Measurements from ENCODE around the gene FEZF2. TPM values are rescaled to one million over a fixed set of nuclear protein-coding genes. Genes with fewer than 3 reads are reported as not detected.
A peak's percentile ranks its signal among the peaks of the same experiment; 100 is the strongest.

Gene FEZF2
- total and polyA plus RNA-seq, 2 experiments from 2014 or later: not detected

DNA sequence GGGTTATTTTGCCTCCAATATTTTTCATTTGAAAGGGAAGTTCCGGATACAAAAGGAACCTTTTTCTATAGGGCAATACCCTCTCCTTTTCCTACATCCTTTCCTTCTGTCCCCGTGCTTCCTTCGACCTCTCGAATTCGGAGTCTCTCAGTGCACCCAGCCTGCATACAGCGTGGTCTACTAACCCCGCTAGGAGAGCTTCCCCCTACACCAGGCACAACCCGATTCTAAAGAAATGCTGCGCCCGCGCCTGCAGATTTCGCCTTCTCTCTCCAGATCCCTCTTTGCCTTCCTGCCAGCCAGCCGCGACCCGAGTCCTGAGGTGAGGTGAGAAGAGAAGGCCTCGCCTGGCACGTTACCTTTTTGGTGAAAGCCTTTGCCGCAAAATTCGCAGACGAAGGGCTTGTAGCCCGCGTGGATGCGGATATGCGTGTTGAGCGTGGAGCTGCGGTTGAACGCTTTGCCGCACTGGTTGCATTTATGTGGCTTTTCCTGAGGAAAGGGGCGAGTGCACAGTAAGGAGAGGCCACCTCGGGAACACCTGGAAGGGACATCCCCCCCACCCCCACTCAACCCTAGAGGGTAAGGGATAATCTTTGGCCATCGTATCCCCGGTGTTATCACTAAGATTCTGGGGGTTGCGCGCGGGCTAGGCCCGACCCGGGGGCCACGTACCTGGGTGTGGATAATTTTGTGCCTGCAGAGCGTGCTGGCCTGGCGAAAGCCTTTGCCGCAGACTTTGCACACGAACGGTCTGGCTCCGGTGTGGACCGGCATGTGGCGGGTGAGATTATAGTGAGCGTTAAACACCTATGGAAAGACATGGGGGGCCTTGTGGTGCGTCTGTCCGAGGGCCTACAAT lies 2.3 kb downstream of the FEZF2 start:
- H3K27me3 ChIP-seq: peaks cover 98% of the 10 kb centered on the region
- no peak overlapping the region for H2AFZ ChIP-seq
- DNase-seq (ENCODE audit: low spot score): no peak
- no peaks in the 10 kb centered on the region for H3K9me3 ChIP-seq (ENCODE audit: low read depth)
- no peaks in the 10 kb centered on the region for H3K9me2 ChIP-seq (replicated peaks; ENCODE audit: insufficient read depth)
- no peak overlapping the region for H3K27ac ChIP-seq
- H3K4me3 ChIP-seq: no peak overlapping the region
- H3K4me1 ChIP-seq (ENCODE audit: insufficient read depth): peaks cover 11% of the 10 kb centered on the region
- no peak overlapping the region for H3K4me2 ChIP-seq
- no peaks in the 10 kb centered on the region for H4K20me1 ChIP-seq (ENCODE audit: insufficient read depth, poor library complexity, severe bottlenecking)
- no peaks in the 10 kb centered on the region for H3K36me3 ChIP-seq (replicated peaks; ENCODE audit: insufficient read depth, low read depth)
- TF ChIP-seq EZH2phosphoT487 (IDR thresholded peaks at IDR 0.05; ENCODE audit: low read depth, severe bottlenecking, unreplicated experiment) (peak; percentile 89), EZH2 (IDR thresholded peaks at IDR 0.05; ENCODE audit: borderline replicate concordance) (peak; percentile 97)
- TF ChIP-seq, protein P1, sequence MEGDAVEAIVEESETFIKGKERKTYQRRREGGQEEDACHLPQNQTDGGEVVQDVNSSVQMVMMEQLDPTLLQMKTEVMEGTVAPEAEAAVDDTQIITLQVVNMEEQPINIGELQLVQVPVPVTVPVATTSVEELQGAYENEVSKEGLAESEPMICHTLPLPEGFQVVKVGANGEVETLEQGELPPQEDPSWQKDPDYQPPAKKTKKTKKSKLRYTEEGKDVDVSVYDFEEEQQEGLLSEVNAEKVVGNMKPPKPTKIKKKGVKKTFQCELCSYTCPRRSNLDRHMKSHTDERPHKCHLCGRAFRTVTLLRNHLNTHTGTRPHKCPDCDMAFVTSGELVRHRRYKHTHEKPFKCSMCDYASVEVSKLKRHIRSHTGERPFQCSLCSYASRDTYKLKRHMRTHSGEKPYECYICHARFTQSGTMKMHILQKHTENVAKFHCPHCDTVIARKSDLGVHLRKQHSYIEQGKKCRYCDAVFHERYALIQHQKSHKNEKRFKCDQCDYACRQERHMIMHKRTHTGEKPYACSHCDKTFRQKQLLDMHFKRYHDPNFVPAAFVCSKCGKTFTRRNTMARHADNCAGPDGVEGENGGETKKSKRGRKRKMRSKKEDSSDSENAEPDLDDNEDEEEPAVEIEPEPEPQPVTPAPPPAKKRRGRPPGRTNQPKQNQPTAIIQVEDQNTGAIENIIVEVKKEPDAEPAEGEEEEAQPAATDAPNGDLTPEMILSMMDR (IDR thresholded peaks at IDR 0.05; ENCODE audit: poor library complexity): no peak
- H3K79me2 ChIP-seq: no peaks in the 10 kb centered on the region
- 4% methylated on average over 48 of the region's 49 CpGs for WGBS (ENCODE audit: low lambda C conversion rate, missing lambda C conversion rate)

DNA sequence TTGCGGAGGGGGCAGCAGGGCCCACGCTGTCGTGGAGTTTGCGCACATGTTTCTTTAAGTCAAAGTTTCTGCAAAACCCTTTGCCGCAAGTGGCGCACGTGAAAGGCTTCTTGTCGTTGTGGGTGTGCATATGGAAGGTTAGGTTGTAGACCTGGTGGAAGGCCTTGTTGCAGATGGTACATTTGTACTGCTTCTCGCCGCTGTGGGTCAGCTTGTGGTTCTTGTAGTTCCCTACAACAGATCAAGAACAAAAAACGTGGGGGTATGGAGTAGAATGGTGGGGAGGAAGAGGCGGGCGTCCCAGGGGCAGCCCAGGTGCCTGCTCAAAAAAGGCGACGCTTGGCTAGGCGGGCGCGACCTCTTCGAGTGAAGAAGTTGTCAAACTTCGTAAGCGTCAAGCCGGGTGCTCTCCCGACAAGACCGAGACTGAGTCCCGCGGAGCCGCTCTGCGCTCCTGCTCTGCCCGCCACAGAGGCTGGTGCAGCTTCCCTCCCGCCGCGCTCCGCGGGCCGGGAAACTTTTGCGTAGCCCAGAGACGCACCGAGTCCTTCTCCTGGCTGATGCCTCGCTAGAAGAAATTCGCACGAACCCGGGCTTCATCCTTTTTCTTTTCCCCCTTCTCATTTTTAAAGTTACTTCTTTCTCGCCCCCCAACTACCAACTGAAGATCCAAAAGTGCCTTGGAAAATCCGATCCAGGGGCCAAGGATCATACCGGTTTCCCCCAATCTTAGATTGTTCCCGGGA lies 3.1 kb downstream of the FEZF2 start:
- TF ChIP-seq, protein P1 (IDR thresholded peaks at IDR 0.05; ENCODE audit: poor library complexity): no peak
- no peak for TF ChIP-seq EZH2phosphoT487 (IDR thresholded peaks at IDR 0.05; ENCODE audit: low read depth, severe bottlenecking, unreplicated experiment)
- TF ChIP-seq EZH2 (IDR thresholded peaks at IDR 0.05; ENCODE audit: borderline replicate concordance): no peak
- H3K9me3 ChIP-seq (ENCODE audit: low read depth): no peaks in the 10 kb centered on the region
- no peak overlapping the region for H3K27ac ChIP-seq
- H3K4me3 ChIP-seq: no peak overlapping the region
- no peaks in the 10 kb centered on the region for H3K9me2 ChIP-seq (replicated peaks; ENCODE audit: insufficient read depth)
- 2% methylated on average over 46 of the region's 46 CpGs for WGBS (ENCODE audit: low lambda C conversion rate, missing lambda C conversion rate)
- H4K20me1 ChIP-seq (ENCODE audit: insufficient read depth, poor library complexity, severe bottlenecking): no peaks in the 10 kb centered on the region
- H3K4me2 ChIP-seq: no peak overlapping the region
- H3K4me1 ChIP-seq (ENCODE audit: insufficient read depth): peaks cover 11% of the 10 kb centered on the region
- H2AFZ ChIP-seq: no peak overlapping the region
- no peak for DNase-seq (ENCODE audit: low spot score)
- H3K27me3 ChIP-seq: peaks cover 98% of the 10 kb centered on the region
- H3K79me2 ChIP-seq: no peaks in the 10 kb centered on the region
- H3K36me3 ChIP-seq (replicated peaks; ENCODE audit: insufficient read depth, low read depth): no peaks in the 10 kb centered on the region

DNA sequence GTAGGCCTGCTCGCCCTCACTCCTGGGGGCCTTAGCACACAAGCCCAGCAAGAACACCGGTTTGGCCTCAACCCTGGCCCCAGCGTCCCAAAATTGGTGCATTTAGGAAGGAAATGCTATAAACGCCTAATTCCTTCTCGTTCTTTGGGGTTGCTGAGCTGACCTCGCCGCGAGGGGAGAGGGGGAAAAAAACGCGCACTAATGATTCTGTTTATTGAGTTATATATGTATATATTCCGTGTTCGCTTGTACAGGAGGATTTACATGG lies 3.9 kb downstream of the FEZF2 start:
- WGBS (ENCODE audit: low lambda C conversion rate, missing lambda C conversion rate): 5% methylated on average over 12 of the region's 12 CpGs
- Histone ChIP-seq H3K36me3 (replicated peaks; ENCODE audit: insufficient read depth, low read depth) (no peaks in the 10 kb centered on the region), H3K4me1 (ENCODE audit: insufficient read depth) (peaks cover 11% of the 10 kb centered on the region), H3K4me3 (no peak overlapping the region), H3K27ac (no peak overlapping the region), H2AFZ (no peak overlapping the region), H3K4me2 (peak overlapping the region; percentile 68), H3K79me2 (no peaks in the 10 kb centered on the region), H3K27me3 (peaks cover 98% of the 10 kb centered on the region), H3K9me3 (ENCODE audit: low read depth) (no peaks in the 10 kb centered on the region), H4K20me1 (ENCODE audit: insufficient read depth, poor library complexity, severe bottlenecking) (no peaks in the 10 kb centered on the region), H3K9me2 (replicated peaks; ENCODE audit: insufficient read depth) (no peaks in the 10 kb centered on the region)
- no peak for DNase-seq (ENCODE audit: low spot score)
- TF ChIP-seq EZH2phosphoT487 (IDR thresholded peaks at IDR 0.05; ENCODE audit: low read depth, severe bottlenecking, unreplicated experiment) (no peak), EZH2 (IDR thresholded peaks at IDR 0.05; ENCODE audit: borderline replicate concordance) (no peak)
- TF ChIP-seq, protein P1 (IDR thresholded peaks at IDR 0.05; ENCODE audit: poor library complexity): no peak
